ENCODE measurements around the gene TGFBI. TPM values are rescaled to one million over a fixed set of nuclear protein-coding genes. Genes with fewer than 3 reads are reported as not detected.

TGFBI gene
- total RNA-seq, 1 experiment from 2014 or later = 142 TPM

DNA sequence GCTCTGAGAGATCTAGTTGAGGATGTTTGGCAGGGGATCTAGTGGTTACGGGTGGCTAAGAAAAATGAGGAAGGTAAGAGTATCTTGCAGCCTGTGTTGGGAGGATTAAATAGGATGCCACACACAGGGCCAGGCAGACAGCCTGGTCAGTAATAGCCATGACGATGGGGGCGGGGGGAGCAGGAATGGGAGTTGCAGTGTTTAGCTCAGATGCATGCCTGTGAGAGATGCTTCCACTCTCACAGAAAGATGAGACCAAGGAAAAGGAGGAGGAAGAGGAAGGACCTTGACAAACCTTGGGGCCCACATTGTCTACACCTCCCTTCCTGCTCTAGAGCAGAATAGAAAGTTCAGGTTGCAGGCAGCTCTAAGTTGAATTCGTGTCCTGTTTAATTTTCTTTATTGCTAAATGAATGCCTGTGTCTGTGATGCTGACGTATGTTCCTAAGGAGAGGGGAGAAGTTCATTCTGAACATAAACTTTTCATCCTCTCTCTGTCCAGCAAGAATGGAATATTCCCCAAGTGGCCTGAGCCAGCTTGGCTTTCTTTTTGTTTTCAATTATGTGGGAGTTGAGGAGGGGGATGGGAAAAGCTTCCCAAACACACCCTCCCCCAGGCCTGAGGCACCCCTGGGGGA, 28.7 kb downstream of the TGFBI start:
- POLR2A ChIA-PET = no interaction called here
- H3K27ac Mint-ChIP-seq (ENCODE audit: unreplicated experiment) = peak overlapping the region; percentile 60
- H3K9me3 ChIP-seq = no peaks in the 10 kb centered on the region
- peaks cover 33% of the 10 kb centered on the region for H3K36me3 Mint-ChIP-seq (ENCODE audit: insufficient read depth, unreplicated experiment)
- no peaks in the 10 kb centered on the region for H3K27me3 ChIP-seq (replicated peaks; ENCODE audit: control insufficient read depth, insufficient read depth, low read length)
- BruUV-seq (replicated peaks) = no TSS peak
- no peak overlapping the region for H3K4me3 ChIP-seq (ENCODE audit: low read depth, low read length)
- TF ChIP-seq, protein P1, sequence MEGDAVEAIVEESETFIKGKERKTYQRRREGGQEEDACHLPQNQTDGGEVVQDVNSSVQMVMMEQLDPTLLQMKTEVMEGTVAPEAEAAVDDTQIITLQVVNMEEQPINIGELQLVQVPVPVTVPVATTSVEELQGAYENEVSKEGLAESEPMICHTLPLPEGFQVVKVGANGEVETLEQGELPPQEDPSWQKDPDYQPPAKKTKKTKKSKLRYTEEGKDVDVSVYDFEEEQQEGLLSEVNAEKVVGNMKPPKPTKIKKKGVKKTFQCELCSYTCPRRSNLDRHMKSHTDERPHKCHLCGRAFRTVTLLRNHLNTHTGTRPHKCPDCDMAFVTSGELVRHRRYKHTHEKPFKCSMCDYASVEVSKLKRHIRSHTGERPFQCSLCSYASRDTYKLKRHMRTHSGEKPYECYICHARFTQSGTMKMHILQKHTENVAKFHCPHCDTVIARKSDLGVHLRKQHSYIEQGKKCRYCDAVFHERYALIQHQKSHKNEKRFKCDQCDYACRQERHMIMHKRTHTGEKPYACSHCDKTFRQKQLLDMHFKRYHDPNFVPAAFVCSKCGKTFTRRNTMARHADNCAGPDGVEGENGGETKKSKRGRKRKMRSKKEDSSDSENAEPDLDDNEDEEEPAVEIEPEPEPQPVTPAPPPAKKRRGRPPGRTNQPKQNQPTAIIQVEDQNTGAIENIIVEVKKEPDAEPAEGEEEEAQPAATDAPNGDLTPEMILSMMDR (IDR thresholded peaks at IDR 0.05; ENCODE audit: insufficient read depth in 1 of 2, low read depth in 1 of 2, low read length in 1 of 2, severe bottlenecking in 1 of 2, unreplicated experiment in 1 of 2) = no peak
- H3K4me1 Mint-ChIP-seq (ENCODE audit: low read depth, unreplicated experiment) = peaks cover 55% of the 10 kb centered on the region
- H3K36me3 ChIP-seq (ENCODE audit: control insufficient read depth, insufficient read depth, low read length) = no peaks in the 10 kb centered on the region
- DNase-seq = no peak
- CTCF ChIA-PET = interaction anchor here (1.3 to 1.5 kb wide), 5 partner anchors 9 to 162 kb away, joined by 4 to 7 read pairs (median 4); partner anchors contain the start of genes IL9 and TGFBI
- peaks cover 65% of the 10 kb centered on the region for H3K4me1 ChIP-seq
- no peaks in the 10 kb centered on the region for H3K27me3 Mint-ChIP-seq (ENCODE audit: insufficient read depth, unreplicated experiment)
- no peaks in the 10 kb centered on the region for H3K9me3 Mint-ChIP-seq (ENCODE audit: unreplicated experiment)
- H3K4me3 Mint-ChIP-seq (ENCODE audit: unreplicated experiment) = peak overlapping the region; percentile 53
- intact Hi-C loops (cut with micrococcal nuclease; ENCODE audit: unreplicated experiment) = loop anchor here (1.0 to 5.0 kb wide), 6 partner anchors 29 to 170 kb away; partner anchors contain the start of gene TGFBI

DNA sequence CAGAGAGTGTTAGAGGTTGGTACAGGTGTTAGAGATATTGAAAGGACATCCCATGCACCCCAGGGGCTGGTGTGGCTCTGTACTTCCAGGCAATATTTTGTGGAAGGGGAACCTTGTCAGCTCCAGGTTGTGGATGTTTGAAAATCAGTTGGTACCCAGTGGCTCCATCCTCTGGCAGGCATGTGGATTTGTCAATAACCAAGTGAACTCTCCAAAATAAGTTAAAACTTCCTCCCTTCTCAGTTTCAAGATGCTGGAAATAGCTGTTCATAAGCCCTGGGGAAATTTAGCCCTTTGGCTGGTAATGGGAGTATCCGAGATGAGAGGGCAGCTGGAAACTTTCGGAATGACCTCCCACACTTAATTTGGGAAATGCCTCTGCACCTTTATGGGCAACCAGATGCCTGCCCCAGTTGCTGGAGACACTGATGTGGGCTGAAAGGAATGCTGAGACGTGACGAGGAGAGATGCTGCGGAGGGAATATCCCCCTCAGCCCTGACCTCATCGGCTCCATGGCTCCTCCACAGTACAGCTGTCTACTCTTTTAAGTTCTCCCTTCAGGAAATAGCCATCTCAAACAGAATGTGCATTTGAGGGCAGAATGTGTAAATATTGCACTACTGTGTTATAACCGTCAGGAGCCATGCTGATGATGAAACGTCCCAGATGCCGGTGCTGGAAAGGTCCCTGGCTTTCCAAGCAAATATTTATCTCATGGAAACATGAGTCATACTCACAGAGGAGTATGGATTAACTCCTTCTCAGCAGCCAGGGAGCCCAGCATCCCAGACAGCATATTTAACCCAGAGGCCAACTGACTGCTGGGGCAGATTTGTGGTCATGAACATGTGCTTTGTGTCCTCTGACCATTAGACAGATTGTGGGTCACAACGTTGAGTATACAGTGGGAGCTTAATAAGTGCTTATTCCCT, 29.5 kb downstream of the TGFBI start:
- Histone ChIP-seq H3K27me3 (replicated peaks; ENCODE audit: control insufficient read depth, insufficient read depth, low read length) (no peaks in the 10 kb centered on the region), H3K4me3 (ENCODE audit: low read depth, low read length) (no peak overlapping the region), H3K4me1 (peaks cover 57% of the 10 kb centered on the region), H3K9me3 (no peaks in the 10 kb centered on the region), H3K36me3 (ENCODE audit: control insufficient read depth, insufficient read depth, low read length) (no peaks in the 10 kb centered on the region)
- TSS peak; percentile 22 for BruUV-seq (replicated peaks)
- TF ChIP-seq, protein P1 (IDR thresholded peaks at IDR 0.05; ENCODE audit: insufficient read depth in 1 of 2, low read depth in 1 of 2, low read length in 1 of 2, severe bottlenecking in 1 of 2, unreplicated experiment in 1 of 2) = peak; percentile 33 to 48
- DNase-seq = peak; percentile 85 to 87
- POLR2A ChIA-PET = no interaction called here
- Mint-ChIP-seq H3K27ac (ENCODE audit: unreplicated experiment) (peak overlapping the region; percentile 60), H3K27me3 (ENCODE audit: insufficient read depth, unreplicated experiment) (no peaks in the 10 kb centered on the region), H3K4me3 (ENCODE audit: unreplicated experiment) (peak overlapping the region; percentile 53), H3K36me3 (ENCODE audit: insufficient read depth, unreplicated experiment) (peaks cover 33% of the 10 kb centered on the region), H3K9me3 (ENCODE audit: unreplicated experiment) (no peaks in the 10 kb centered on the region), H3K4me1 (ENCODE audit: low read depth, unreplicated experiment) (peaks cover 54% of the 10 kb centered on the region)
- intact Hi-C loops (cut with micrococcal nuclease; ENCODE audit: unreplicated experiment) = loop anchor here (1.0 to 5.0 kb wide), 6 partner anchors 30 to 171 kb away; partner anchors contain the start of gene TGFBI
- CTCF ChIA-PET = interaction anchor here (1.3 to 1.5 kb wide), 6 partner anchors 9 to 163 kb away, joined by 3 to 7 read pairs (median 4); partner anchors contain the start of genes IL9 and TGFBI

DNA sequence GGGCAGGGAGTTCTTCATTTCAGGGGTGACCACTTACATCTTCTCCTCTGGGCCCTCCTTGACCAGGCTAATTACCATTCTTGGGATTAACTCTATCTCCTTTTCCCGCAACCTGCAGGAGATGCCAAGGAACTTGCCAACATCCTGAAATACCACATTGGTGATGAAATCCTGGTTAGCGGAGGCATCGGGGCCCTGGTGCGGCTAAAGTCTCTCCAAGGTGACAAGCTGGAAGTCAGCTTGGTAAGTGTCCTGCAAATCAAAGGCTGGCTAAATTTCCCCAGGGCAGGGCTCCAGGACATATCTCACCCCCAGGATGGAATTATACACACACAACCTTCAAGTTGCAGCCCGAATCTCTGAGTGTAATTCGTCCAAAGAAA, 30.2 kb downstream of the TGFBI start:
- no peak for DNase-seq
- intact Hi-C loops (cut with micrococcal nuclease; ENCODE audit: unreplicated experiment) = loop anchor here (1.0 to 5.0 kb wide), 6 partner anchors 31 to 172 kb away; partner anchors contain the start of gene TGFBI
- Histone ChIP-seq H3K9me3 (no peaks in the 10 kb centered on the region), H3K4me1 (peaks cover 52% of the 10 kb centered on the region), H3K4me3 (ENCODE audit: low read depth, low read length) (no peak overlapping the region), H3K36me3 (ENCODE audit: control insufficient read depth, insufficient read depth, low read length) (no peaks in the 10 kb centered on the region), H3K27me3 (replicated peaks; ENCODE audit: control insufficient read depth, insufficient read depth, low read length) (no peaks in the 10 kb centered on the region)
- TF ChIP-seq, protein P1 (IDR thresholded peaks at IDR 0.05; ENCODE audit: insufficient read depth in 1 of 2, low read depth in 1 of 2, low read length in 1 of 2, severe bottlenecking in 1 of 2, unreplicated experiment in 1 of 2) = no peak
- H3K9me3 Mint-ChIP-seq (ENCODE audit: unreplicated experiment) = no peaks in the 10 kb centered on the region
- no TSS peak for BruUV-seq (replicated peaks)
- H3K27ac Mint-ChIP-seq (ENCODE audit: unreplicated experiment) = peak overlapping the region; percentile 60
- no peak overlapping the region for H3K4me3 Mint-ChIP-seq (ENCODE audit: unreplicated experiment)
- H3K4me1 Mint-ChIP-seq (ENCODE audit: low read depth, unreplicated experiment) = peaks cover 47% of the 10 kb centered on the region
- peaks cover 27% of the 10 kb centered on the region for H3K36me3 Mint-ChIP-seq (ENCODE audit: insufficient read depth, unreplicated experiment)
- H3K27me3 Mint-ChIP-seq (ENCODE audit: insufficient read depth, unreplicated experiment) = no peaks in the 10 kb centered on the region
- POLR2A ChIA-PET = no interaction called here
- CTCF ChIA-PET = interaction anchor here (1.3 to 1.4 kb wide), 3 partner anchors 30 to 114 kb away, joined by 3 to 7 read pairs (median 4); partner anchors contain the start of gene TGFBI
